HG03060 (cell line): Measurements from ENCODE around the gene LYZL1.
"Not testable (repeated sequence)": the region's sequence is repeated elsewhere in the genome, so short reads cannot be mapped to it uniquely, and the experiment has no call there.

Source experiments
- ATAC-seq: cut with Tn5 transposase; IDR thresholded peaks from one replicate; pipeline ENCODE4 v1.9.1; 2021; ENCODE audit warnings: low read depth, moderate number of reproducible peaks; ENCODE audit not compliant: unreplicated experiment

Gene LYZL1

GRCh38 chr10:29360215-29360853 is 71.5 kb downstream of the LYZL1 start:
- ATAC-seq = not testable (repeated sequence)
